GM12801 (cell line): ENCODE data around the gene SMIM45.

Source experiments
- CTCF ChIP-seq: IDR thresholded peaks from one replicate; pipeline ENCODE4 v1.5.1; 2011; ENCODE audit warnings: control low read depth; ENCODE audit not compliant: insufficient read length; ENCODE audit errors: extremely low read depth

The SMIM45 gene

GRCh38 chr22:41971431-41971830 is 19.5 kb downstream of the SMIM45 start:
- no peak for TF ChIP-seq CTCF

- TF ChIP-seq CTCF = no peak
Measured at GRCh38 chr22:41974691-41975290, 22.8 kb downstream of the SMIM45 start.

GRCh38 chr22:41975299-41976069 is 23.5 kb downstream of the SMIM45 start:
- no peak for TF ChIP-seq CTCF

- no peak for TF ChIP-seq CTCF
Measured at GRCh38 chr22:41976070-41976901, 24.3 kb downstream of the SMIM45 start.

- TF ChIP-seq CTCF = no peak
Measured at GRCh38 chr22:41976961-41977566, 25.1 kb downstream of the SMIM45 start.

- TF ChIP-seq CTCF = no peak
Measured at GRCh38 chr22:41978732-41979131, 26.8 kb downstream of the SMIM45 start.
